GM13976 (cell line): Measurements from ENCODE around the gene PHEX.

ENCODE experiments used
- DNase-seq: peaks from one replicate; pipeline ENCODE4 v3.0.0; 2012; ENCODE audit warnings: low spot score
- CTCF ChIP-seq: IDR thresholded peaks from 2 replicates; pipeline ENCODE4 v1.5.1; 2012; ENCODE audit warnings: borderline replicate concordance, mild to moderate bottlenecking; ENCODE audit not compliant: insufficient read depth; ENCODE audit errors: extremely low read depth, missing control alignments, control extremely low read depth
- in situ Hi-C: fragments of 300-500 bp; cut with MboI; formaldehyde crosslinking; loops from one replicate; pipeline ENCODE4 v1.12.0; 2022; ENCODE audit warnings: low sequenced_read_pairs, mixed read lengths, inconsistent platforms; ENCODE audit not compliant: unreplicated experiment

PHEX gene

GRCh38 chrX:22095286-22095685 lies 63.2 kb downstream of the PHEX start:
- no peak for TF ChIP-seq CTCF
- in situ Hi-C loops: no loop called here
- no peak for DNase-seq

DNA sequence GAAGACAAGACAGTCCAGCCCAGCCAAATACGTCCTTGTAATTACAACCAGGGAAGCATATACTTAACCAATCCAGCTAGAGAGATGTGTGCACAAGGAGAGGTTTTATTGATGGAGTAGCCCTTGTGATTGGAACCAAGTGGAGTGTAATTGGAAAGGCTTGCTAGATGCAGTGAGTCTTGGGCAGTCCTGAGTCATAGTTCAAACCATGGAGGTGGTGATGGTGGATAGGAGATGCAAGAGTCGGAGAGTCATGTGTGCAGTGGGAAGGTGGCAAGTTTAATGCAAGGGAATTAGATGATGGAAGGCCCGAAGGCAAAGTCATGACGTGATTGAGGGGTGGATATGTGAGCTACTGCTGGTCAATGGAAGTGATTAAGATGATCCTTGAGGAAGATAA lies 63.7 kb downstream of the PHEX start:
- no peak for TF ChIP-seq CTCF
- DNase-seq: no peak
- in situ Hi-C loops: no loop called here

DNA sequence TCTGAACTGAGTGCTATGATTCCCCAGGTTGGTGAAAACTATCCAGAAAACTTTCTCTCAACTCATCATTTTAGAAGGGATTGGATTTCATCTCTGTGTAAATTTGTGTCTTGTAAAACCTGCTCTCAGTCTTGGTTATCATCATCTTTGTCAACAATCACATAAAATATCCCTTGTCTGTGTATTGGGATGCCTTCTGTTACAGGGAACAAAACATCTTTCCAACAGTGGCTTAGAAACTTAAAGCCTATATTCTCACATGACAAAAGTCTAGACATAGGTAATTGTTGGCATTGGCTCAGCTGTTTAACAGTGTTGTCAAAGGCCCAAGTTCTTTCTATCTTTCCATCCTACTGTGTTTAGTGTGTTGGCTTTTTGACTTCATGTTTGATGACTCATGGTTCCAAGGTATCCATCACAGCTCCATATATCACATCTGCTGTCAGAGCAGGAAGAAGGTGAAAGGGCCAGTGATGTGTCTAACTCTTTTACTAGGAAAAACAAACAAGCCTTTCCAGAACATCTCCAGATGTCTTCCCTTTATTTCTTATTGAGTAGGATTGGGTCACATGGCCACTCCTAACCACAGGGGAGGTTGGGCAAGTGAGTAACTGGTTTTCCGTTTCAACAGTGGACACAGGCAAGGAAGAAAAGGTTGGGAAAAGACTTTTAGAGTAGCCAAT lies 65.0 kb downstream of the PHEX start:
- in situ Hi-C loops: no loop called here
- DNase-seq: no peak
- TF ChIP-seq CTCF: no peak

GRCh38 chrX:22105231-22105630 lies 73.1 kb downstream of the PHEX start:
- in situ Hi-C loops: no loop called here
- no peak for DNase-seq
- TF ChIP-seq CTCF: no peak

DNA sequence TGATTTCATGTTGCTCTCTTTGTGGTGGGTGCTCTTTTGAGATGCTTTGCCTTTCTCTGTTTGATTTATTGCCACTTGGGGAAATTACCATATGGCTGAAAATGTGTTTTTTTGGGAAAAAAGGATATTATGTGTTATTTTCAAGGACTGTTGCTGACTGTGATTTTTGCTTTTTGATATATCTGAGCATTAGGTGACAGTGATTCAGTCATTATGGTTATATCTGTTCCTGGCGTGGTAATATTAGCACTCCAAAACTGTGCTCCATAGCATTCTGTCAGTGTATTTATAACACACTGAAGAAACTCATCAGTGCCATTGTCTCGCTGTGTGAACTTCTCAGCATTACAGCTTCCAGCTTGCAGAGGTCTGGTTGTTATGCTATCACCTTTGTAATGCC lies 73.8 kb downstream of the PHEX start:
- no peak for DNase-seq

DNA sequence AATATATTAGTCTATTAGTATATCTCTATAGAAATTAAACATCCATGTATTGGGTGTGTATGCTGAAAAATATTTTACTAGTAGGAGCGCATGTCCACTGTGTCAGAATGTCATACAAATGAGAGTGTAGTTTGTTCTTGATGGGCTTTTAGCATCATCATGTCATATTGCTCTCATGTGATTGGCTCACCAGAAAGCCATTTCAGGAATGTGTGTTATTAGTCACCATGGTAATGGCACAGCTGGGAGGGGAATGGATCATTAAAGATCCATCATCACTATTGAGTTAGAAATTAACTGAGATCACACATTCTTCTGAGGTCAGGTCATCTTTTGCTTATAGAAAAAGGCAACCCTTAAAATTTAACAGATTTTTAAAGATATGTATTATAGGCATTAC lies 77.3 kb downstream of the PHEX start:
- in situ Hi-C loops: no loop called here
- no peak for TF ChIP-seq CTCF
- DNase-seq: no peak

More for the DNA sequence above, 73.8 kb downstream of the PHEX start:
- TF ChIP-seq CTCF: no peak
- in situ Hi-C loops: no loop called here
